HEK293 (cell line): ENCODE results near the gene GLB1L2.

Source experiments
- CTCF ChIP-seq: fragments of 450-650 bp; formaldehyde crosslinking; IDR thresholded peaks from 2 replicates; pipeline ENCODE4 v1.5.1; 2016; ENCODE audit warnings: missing biosample characterization, missing genetic modification characterization
- GLI2 ChIP-seq: fragments of 450-650 bp; formaldehyde crosslinking; IDR thresholded peaks from 2 replicates; pipeline ENCODE4; 2017; ENCODE audit warnings: missing biosample characterization, missing genetic modification characterization, low read depth, borderline replicate concordance
- KLF8 ChIP-seq: fragments of 450-650 bp; formaldehyde crosslinking; IDR thresholded peaks from 2 replicates; pipeline ENCODE4 v1.5.1; 2016; ENCODE audit warnings: missing biosample characterization, missing genetic modification characterization
- REST ChIP-seq: fragments of 450-650 bp; formaldehyde crosslinking; IDR thresholded peaks from 2 replicates; pipeline ENCODE4 v1.5.1; 2016; ENCODE audit warnings: missing biosample characterization, missing genetic modification characterization
- ZNF133 ChIP-seq: fragments of 450-650 bp; formaldehyde crosslinking; IDR thresholded peaks from 2 replicates; pipeline ENCODE4 v1.5.1; 2016; ENCODE audit warnings: missing biosample characterization, missing genetic modification characterization
- ZNF214 ChIP-seq: fragments of 450-650 bp; formaldehyde crosslinking; IDR thresholded peaks from 2 replicates; pipeline ENCODE4 v1.5.1; 2017; ENCODE audit warnings: missing biosample characterization, mild to moderate bottlenecking, missing genetic modification characterization, borderline replicate concordance
- ZNF350 ChIP-seq: fragments of 450-650 bp; formaldehyde crosslinking; IDR thresholded peaks from 2 replicates; pipeline ENCODE4 v1.5.0; 2017; ENCODE audit warnings: missing biosample characterization, mild to moderate bottlenecking, missing genetic modification characterization
- ZNF600 ChIP-seq: fragments of 450-650 bp; formaldehyde crosslinking; IDR thresholded peaks from 2 replicates; pipeline ENCODE4 v1.5.1; 2016; ENCODE audit warnings: missing biosample characterization, missing genetic modification characterization
- TF ChIP-seq, protein P1 (sequence below): fragments of 450-650 bp; formaldehyde crosslinking; IDR thresholded peaks from 2 replicates; pipeline ENCODE4 v1.5.1; 2016; ENCODE audit warnings: missing biosample characterization, missing genetic modification characterization, low read depth

- TF ChIP-seq CTCF (tag by site-specific recombination) (no peak), ZNF133 (no peak), ZNF214 (tag by site-specific recombination) (no peak), ZNF600 (tag by site-specific recombination) (no peak), REST (tag by site-specific recombination) (no peak), ZNF350 (tag by site-specific recombination) (no peak), GLI2 (no peak), KLF8 (no peak)
- TF ChIP-seq, protein P1, sequence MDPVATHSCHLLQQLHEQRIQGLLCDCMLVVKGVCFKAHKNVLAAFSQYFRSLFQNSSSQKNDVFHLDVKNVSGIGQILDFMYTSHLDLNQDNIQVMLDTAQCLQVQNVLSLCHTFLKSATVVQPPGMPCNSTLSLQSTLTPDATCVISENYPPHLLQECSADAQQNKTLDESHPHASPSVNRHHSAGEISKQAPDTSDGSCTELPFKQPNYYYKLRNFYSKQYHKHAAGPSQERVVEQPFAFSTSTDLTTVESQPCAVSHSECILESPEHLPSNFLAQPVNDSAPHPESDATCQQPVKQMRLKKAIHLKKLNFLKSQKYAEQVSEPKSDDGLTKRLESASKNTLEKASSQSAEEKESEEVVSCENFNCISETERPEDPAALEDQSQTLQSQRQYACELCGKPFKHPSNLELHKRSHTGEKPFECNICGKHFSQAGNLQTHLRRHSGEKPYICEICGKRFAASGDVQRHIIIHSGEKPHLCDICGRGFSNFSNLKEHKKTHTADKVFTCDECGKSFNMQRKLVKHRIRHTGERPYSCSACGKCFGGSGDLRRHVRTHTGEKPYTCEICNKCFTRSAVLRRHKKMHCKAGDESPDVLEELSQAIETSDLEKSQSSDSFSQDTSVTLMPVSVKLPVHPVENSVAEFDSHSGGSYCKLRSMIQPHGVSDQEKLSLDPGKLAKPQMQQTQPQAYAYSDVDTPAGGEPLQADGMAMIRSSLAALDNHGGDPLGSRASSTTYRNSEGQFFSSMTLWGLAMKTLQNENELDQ (tag by site-specific recombination): no peak
Observed at GRCh38 chr11:134410766-134411165, 79.0 kb downstream of the GLB1L2 start.
